ENCODE measurements around the gene GRAMD1A.
"Not testable (repeated sequence)": the region's sequence is repeated elsewhere in the genome, so short reads cannot be mapped to it uniquely, and the experiment has no call there.

Gene GRAMD1A

DNA sequence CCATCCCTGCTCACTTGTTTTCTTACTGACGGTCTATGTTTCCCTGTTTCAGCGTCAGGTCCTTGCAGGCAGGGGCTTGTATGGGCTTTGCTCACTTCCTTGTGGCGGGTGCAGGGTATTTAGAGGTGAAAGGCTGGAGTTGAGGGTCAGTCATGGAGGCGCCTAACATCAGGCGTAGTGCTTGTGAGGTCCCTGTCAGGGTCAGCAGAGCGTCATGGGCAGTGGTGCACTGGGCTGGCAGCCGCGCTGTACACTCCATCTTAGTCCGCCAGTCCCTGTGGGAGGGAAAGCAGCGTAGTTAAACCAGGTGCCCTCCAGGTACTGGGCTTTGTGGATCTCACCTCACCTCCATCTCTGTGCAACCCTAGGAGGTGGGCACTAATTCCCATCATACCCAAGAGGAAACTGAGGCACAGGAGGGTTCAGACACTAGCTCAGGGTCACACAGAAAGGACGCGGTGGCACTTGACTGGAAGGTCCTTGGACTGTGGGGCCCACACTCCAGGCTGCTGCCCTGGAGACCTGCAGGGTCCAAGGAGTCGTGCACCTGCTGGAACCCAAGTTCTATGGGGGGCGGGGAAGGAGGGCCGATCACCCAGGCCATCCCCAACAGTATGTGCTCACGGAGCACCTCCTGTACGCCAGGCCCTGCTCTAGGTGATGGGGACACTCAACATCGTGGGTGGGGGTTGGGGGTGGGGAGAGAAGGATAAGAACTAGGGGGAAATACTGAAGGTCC is 4.6 kb downstream of the GRAMD1A start:
- no peak for DNase-seq

DNA sequence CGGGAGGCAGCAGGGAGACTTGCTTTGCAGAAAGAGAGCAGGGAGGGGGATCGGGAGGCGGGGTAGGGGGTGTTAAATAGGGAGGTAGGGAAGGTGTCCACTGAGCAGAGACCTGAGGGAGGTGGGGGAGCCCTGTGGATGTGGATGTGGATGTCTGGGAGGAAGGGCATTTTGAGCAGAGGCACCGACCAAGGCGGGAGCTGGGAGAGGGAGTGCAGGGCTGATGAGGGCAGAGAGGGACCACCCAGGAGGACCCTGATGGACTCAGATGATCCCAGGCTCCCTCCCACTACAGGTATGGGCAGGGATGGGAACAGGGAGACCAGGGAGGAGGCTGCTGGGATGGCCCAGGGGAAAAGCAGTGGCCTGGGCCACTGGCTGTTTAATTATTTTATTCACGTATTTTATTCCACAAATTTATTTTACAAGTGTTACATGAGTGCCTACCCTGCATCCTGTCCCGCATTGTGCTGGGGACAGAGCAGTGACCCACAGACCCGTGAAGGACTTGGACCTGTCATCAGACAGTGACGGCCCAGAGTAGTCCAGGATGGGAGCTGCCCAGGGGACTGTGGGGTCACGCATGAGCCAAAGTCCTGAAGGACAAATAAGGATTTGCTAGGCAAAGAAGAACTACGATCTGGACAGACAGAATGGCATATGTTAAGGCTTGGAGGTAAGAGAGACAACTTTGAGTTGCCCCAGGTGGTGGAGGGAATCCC is 5.3 kb downstream of the GRAMD1A start:
- DNase-seq = no peak

DNA sequence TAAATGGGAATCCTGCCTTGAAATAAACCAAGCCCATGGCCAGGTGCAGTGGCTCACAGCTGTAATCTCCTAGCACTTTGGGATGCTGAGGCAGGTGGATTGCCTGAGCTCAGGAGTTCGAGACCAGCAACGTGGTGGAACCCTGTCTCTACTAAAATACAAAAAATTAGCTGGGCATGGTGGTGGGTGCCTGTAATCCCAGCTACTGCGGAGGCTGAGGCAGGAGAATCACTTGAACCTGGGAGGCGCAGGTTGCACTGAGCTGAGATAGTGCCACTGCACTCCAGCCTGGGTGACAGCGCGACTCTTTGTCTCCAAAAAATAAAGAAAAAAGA is 5.9 kb downstream of the GRAMD1A start:
- DNase-seq = not testable (repeated sequence)

DNA sequence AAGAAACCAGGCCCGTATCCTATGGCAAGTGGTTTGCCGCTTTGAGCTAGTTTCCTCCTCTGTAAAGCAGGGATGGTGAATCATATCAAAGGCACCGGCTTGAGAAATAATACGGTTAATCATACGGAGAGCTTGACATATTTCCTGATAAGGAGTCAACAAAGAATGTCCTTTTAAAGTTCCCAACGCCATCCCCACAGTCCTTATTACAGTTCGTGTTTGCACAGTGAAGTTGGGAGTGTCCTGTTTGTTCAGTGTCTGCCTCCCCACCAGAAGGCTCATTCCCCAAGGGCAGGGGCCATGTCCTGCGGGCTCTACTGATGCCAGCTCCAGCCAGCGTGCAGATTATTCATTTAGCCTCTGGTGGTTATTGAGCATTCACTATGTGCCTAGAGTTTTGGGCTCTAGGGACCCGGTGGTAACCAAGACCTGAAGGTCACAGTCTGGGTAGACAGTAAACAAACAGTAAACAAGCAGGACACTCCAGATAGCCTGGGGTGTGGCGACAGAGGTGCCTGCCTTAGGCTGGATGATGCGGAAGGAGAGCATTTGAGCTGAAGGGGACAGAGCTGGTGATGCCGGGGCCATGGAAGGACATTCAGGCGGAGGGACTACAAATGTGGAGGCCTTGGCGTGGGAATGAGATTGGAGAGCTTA is 6.3 kb downstream of the GRAMD1A start:
- no peak for DNase-seq

DNA sequence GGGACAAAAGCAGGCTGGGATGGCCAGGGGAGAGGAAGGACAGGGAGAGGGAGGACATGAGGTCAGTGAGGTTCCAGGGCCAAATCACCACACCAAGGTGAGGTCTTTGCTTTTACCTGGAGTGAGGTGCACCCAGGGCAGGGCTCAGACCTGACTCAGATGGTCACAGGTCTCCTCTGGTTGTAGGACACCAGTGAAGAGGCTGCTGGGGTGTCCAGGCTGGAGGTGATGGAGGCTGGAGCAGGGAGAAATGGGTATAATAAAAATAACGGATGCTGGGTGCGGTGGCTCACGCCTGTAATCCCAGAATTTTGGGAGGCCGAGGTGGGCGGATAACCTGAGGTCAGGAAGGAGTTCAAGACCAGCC is 6.9 kb downstream of the GRAMD1A start:
- DNase-seq = no peak

DNA sequence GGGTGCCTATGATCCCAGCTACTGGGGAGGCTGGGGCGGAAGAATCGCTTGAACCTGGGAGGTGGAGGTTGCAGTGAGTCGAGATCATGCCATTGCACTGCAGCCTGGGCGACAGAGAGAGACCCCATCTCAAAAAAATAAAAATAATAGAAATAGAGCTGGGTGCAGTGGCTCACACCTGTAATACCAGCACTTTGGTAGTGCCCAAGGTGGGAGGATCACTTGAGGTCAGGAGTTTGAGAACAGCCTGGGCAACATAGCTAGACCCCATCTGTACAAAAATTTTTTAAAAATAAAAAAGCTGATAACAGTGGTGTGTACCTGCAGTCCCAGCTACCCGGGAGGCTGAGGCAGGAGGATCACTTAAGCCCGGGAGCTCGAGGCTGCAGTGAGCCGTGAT is 7.3 kb downstream of the GRAMD1A start:
- DNase-seq = not testable (repeated sequence)

DNA sequence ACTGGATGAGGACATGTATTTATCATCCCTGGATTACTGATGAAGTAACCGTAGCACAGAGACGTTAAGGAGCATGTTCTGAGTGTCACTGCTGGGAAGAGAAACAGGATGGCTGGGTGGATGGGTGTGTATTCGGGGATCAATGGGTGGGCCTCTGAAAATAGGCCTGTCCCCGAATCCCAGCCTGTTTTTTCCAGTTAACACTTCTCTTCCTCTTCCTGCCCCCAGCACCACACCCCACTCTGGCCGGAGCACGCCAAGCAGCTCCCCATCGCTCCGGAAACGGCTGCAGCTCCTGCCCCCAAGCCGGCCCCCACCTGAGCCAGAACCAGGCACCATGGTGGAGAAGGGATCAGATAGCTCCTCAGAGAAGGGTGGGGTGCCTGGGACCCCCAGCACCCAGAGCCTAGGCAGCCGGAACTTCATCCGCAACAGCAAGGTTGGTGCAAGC is 8.8 kb downstream of the GRAMD1A start:
- DNase-seq = no peak

DNA sequence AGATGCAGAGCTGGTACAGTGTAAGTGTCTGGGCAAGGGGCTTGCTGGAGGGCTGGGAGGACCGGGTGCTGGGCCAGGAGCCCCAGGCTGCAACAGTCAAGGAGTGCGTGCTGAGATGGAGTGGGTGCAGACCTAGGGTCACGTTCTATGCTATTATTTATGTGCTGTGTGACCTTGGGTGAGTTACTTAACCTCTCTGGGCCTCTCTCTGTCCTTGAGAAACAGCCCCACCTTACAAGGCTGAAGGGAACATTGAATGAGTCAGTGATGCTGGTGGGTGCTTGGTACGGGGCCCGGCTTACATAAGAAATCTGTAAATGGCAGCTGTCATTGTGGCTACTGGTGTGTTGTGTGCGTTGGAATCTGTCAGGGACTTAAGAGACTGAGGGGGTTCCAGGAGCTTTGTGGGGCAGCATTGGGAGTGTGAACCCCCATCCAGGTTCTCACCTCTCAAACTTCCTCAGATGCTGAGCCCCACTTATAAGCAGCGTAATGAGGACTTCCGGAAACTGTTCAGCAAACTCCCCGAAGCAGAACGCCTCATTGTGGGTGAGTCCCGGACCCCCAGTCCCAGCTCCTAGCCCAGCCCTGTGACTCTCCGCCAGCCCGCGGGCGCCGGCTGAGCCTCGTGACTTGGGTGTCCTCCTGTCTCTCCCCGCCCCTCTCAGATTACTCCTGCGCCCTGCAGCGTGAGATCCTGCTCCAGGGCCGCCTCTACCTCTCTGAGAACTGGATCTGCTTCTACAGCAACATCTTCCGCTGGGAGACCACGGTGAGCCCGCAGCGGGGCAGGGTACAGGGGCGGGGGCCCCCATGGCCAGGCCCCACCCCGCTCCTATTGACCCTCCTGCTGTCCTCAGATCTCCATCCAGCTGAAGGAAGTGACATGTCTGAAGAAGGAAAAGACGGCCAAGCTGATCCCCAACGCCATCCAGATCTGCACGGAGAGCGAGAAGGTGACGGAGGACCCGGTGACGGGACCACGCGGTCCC is 9.6 kb downstream of the GRAMD1A start:
- no peak for DNase-seq

DNA sequence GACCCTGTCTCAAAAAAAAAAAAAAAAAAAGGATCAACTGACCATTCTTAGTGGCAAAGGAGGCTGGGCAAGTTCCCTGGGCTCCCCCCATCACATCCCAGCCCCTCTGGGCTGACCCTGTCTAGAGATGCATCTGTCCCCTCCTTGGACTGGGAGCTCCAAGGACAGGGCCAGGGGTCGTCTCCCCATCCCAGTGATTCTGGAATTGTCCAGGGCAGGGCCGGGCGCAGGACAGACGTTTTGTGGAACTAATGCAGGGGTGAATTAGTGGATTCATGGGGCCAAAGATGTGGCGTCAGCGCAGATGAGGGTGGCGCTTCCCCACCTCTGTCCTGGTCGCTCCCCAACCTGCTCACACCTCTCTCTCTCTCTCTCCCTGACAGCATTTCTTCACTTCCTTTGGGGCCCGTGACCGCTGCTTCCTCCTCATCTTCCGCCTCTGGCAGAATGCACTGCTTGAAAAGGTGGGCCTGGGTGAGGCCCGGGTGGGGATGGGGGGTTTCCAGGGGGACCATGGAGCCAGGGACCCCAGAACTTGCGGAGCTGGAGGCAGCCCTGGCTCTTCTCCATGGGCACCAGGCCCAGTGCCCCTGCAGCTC is 11.1 kb downstream of the GRAMD1A start:
- no peak for DNase-seq

DNA sequence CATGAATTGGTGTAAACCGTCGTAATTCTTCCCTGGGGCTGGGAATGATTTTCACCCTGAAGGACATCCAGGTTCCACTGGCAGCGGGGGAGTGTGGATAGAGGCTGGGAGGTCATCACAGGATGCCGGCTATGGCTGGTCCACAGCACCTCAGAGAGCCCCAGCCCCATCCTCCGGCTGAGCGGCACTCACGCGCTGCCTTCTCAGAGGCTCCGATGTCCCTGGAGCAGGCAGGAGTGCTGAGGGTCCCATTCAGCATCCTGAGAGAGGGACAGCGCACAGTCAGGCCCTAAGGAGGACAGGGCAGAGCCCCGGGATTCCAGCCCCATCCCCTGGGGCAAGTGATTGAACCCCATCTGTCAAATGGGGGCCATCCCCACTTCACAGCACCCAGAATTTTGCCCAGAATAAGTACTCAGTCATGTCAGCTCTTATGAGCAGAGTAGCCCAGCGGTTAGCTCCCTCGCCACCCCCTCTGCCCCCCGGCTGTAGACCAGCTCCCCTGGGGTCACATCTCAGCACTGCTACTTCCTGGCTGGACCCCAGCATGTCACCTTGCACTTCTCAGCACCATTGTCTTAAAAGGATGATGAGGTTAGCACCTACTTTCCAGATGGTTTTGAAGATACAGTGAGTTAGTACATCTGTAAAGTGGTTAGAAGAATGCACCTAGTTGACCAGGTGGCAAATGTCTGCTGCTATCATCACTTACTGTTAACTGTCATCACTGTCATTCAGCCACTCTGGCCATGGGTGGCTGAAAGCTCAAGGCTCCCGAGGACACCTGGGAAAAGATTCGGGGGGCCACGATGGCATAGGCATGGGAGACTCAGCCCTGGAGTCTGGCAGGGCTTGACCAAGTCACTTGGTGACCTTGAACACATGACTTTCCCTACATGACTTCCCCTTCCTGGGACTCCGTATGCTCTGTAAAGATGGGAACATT is 11.9 kb downstream of the GRAMD1A start:
- DNase-seq = no peak

DNA sequence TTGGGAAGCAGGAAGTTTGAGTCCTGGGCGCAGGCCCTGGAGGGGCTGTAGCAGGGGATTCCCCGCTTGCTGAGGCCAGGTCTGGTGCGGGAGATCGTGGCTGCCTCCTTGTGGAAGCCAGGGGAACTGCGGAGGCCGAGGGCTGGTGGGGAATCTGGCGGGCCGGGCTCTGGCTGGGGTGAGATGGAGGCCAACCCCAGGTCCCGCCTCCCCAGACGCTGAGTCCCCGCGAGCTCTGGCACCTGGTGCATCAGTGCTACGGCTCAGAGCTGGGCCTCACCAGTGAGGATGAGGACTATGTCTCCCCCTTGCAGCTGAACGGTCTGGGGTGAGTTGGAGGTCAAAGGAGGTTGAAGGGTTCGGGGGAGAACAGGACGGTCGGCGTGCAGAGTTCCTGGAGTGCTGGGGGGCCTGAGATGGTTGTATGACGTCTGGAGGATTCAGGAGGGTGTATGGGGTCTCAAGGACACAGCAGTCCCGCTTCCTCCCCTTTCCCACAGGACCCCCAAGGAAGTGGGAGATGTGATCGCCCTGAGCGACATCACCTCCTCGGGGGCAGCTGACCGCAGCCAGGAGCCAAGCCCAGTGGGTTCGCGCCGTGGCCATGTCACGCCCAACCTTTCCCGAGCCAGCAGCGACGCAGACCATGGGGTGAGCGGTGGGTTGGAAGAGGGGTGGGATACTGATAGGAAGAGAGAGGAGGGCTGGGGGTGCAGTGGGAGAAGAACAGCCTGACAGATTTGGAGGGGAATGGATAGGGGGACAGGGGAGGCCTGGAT is 13.1 kb downstream of the GRAMD1A start:
- DNase-seq = peak; percentile 43 to 72 (median 68)

DNA sequence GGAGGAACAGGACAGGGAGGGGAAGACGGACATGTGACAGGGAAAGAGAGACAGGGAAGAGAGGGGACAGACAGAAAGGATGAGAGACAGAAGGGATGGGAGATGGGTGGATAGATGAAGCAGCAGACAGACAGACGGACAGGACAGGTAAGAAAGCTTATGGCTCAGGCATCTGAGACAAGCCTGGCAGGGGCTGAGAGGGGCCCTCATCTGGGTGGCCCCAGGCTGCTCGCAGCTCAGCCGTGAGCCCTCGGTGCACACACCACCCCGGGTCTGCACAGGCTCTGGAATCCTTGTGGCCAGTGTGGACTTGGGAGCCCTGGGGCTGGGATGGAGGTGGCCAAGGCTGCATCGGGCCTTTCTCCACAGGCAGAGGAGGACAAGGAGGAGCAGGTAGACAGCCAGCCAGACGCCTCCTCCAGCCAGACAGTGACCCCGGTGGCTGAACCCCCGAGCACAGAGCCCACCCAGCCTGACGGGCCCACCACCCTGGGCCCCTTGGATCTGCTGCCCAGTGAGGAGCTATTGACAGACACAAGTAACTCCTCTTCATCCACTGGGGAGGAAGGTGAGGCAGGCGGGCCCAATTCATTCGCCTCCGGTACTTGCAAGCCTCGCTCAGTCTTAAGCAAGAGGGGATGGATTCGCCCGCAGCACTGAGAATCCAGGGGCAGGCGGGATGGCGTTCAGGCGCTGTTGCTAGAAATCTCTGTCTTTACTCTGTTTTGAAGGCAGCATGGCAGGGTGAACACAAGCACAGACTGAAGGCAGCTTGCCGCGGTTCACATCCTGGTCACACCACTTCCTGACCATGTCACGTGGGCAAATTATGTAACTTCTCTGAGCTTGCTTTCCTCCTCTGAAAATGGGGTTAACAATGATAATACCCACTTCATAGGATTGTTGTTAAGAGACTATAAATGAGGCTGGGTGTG is 14.0 kb downstream of the GRAMD1A start:
- peak in 2 of 4 experiments; percentile 53 to 58 for DNase-seq

DNA sequence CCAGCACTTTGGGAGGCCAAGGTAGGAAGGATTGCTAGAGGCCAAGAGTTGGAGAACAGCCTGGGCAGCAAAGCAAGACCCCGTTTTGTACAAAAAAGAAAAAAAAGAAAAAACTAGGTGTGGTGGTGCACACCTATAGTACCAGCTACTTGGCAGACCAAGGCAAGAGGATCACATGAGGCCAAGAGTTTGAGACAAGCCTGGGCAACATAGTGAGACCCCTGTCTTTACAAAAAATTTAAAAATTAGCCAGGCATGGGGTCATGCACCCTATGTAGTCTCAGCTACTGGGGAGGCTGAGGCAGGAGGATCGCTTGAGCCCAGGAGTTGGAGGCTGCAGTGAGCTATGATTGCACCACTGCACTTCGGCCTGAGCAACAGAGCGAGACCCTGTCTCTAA is 14.7 kb downstream of the GRAMD1A start:
- DNase-seq = not testable (repeated sequence)

DNA sequence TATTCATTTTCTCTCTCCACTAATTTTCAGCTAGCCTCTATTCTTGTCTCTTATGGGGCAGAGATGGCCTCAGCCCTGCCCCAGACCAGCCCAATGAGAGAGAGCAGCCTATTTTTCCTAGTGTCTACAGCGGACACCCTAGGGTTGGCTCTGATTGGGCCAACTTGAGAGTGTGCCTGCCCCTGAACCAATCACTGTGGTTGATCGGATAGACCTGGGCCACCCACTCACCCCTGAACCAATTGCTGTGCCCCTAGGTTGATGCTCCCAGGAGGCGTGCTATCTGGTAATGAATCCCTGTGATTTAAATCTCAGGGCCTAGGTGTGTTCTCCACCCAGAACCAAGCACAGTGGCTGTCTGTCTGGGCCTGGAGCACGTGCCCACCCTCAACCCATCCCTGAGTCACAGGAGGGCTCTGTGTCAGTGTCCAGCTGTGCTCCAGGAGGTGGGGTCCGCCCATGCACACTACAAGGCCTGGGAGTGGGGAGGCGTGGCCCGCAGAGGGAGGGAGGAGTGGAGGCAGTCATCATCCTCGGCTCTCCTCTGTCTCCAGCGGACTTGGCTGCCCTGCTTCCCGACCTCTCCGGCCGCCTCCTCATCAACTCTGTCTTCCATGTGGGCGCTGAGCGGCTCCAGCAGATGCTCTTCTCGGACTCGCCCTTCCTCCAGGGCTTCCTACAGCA is 15.3 kb downstream of the GRAMD1A start:
- no peak for DNase-seq

DNA sequence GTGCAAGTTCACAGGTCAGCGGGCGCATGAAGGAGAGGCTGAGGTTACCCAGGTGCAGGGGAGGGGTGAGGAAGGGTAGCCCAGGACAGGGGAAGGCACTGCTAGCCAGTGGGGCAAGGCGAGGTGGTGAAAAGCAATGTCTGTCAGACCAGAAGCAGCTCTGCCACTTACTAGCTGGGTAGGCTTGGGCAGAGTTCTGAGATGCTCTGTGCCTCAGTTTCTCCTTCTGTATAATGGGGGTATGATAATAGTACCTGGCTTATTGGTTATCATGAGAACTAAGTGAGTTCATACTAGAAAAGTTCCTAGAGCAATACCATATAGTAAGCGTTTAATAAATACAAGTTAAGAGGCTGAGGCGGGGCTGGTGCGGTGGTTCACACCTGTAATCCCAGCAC is 15.8 kb downstream of the GRAMD1A start:
- DNase-seq = no peak

DNA sequence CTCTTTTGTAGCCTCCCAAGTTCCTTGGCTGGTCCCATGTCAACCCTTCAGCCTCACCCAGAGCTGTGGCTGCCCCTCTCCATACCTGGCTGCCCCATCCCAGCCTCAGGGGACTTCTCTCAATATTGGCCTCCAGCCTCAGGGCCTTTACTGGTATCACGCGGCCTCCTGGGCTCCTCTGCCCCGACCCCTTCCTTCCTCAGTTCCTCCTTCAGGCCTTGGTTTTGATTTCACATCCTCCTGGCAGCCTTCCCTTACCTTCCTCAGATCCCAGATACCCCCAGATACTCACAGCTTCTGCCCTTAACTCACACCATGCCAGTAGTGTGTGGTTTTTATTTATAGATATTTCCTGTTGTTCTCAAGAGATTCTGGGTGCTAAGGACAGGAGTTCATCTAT is 17.4 kb downstream of the GRAMD1A start:
- DNase-seq = no peak

DNA sequence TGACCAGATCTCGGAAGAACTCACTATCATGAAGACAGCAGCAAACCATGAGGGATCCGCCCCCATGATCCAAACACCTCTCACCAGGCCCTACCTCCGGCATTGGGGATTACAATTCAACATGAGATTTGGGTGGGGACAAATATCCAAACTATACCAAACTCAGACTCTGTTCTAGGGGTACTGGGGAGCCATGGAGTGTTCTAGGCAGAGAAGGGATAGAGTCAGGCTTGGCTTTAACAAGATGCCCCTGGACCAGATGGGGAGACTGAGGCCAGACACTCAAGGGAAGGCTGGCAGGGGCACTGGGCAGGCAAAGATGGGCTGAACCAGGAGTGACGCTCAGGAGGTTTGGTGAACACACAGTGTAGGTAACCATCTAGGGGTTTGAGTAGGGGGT is 18.3 kb downstream of the GRAMD1A start:
- DNase-seq = no peak

DNA sequence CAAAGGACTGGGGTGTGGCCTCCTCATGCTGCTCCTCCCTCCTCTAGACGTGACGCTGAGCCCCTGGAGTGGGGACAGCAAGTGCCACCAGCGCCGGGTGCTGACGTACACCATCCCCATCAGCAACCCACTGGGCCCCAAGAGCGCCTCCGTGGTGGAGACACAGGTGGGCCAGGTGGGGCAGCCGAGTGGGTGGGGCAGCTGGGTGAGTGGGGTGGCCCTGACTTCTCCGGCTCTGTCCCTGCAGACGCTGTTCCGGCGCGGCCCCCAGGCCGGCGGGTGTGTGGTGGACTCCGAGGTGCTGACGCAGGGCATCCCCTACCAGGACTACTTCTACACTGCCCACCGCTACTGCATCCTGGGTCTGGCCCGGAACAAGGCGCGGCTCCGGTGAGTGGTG is 19.0 kb downstream of the GRAMD1A start:
- no peak for DNase-seq

DNA sequence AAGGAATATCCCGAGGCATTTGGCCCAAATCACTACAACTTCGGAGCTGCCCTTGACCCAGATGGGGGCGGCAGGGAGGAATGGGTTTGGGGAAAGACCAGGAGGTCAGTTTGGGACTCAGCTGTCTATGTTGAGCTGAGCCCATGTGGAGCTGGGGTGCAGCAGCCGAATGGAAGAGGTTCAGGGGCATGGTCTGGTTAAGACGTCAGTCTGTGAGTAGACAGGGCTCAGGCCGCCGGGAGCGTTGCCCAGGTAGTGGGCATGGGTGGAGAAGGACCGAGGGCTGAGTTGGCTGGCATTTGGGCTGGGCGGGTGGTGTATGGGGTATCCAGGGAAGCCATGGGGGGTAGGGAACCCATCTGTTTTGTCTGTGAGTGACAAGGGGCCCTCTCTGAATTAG is 20.9 kb downstream of the GRAMD1A start:
- no peak for DNase-seq
